ENCODE results near the gene CCR6. TPM values are rescaled to one million over a fixed set of nuclear protein-coding genes. Genes with fewer than 3 reads are reported as not detected.

Gene CCR6
- total and polyA plus RNA-seq, 2 of the 13 experiments (the other 11 are each of a cell fraction or from before 2014, with no cell fraction given) = 4.5 to 8.7 TPM

- TF ChIP-seq ZFP91 (CRISPR knock-in tag; IDR thresholded peaks at IDR 0.05; ENCODE audit: borderline replicate concordance) (peak; percentile 60; the same call in 1 of the 2 replicates), TCF12 (IDR thresholded peaks at IDR 0.05) (no peak), TCF12 (CRISPR knock-in tag; IDR thresholded peaks at IDR 0.05) (peak; percentile 79), TBX3 (IDR thresholded peaks at IDR 0.05; ENCODE audit: borderline replicate concordance) (peak; percentile 31; the same call in 1 of the 2 replicates), SOX6 (IDR thresholded peaks at IDR 0.05) (no peak), SOX6 (CRISPR knock-in tag; IDR thresholded peaks at IDR 0.05) (peak; percentile 85), FOXO1 (CRISPR knock-in tag; IDR thresholded peaks at IDR 0.05) (peak; percentile 91; the same call in 1 of the 2 replicates), MED1 (CRISPR knock-in tag; IDR thresholded peaks at IDR 0.05) (peak; percentile 94), ATRX (CRISPR knock-in tag; IDR thresholded peaks at IDR 0.05; ENCODE audit: borderline replicate concordance) (no peak), POLR2AphosphoS2 (IDR thresholded peaks at IDR 0.05; ENCODE audit: low read depth, low read length) (no peak), GABPA (IDR thresholded peaks at IDR 0.05; ENCODE audit: low read depth, low read length) (no peak), GABPA (CRISPR knock-in tag; IDR thresholded peaks at IDR 0.05; ENCODE audit: low read depth) (peak; percentile 62; the same call in 1 of the 2 replicates), ZNF281 (CRISPR knock-in tag; IDR thresholded peaks at IDR 0.05; ENCODE audit: borderline replicate concordance) (0 out of 2 replicates have a peak, but pooled peaks have one; percentile 34), AKNA (CRISPR knock-in tag; IDR thresholded peaks at IDR 0.05; ENCODE audit: borderline replicate concordance) (no peak), ZNF616 (CRISPR knock-in tag; IDR thresholded peaks at IDR 0.05; ENCODE audit: low read depth) (no peak), KLF9 (CRISPR knock-in tag; IDR thresholded peaks at IDR 0.05; ENCODE audit: low read depth) (no peak), ELF3 (CRISPR knock-in tag; IDR thresholded peaks at IDR 0.05) (peak; percentile 67), ZNF546 (CRISPR knock-in tag; conservative IDR thresholded peaks at IDR 0.05) (peak; percentile 64; the same call in 1 of the 2 replicates)
- TF ChIP-seq, protein P1, sequence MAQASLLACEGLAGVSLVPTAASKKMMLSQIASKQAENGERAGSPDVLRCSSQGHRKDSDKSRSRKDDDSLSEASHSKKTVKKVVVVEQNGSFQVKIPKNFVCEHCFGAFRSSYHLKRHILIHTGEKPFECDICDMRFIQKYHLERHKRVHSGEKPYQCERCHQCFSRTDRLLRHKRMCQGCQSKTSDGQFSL (CRISPR knock-in tag; IDR thresholded peaks at IDR 0.05) = no peak
These were observed 8.1 kb downstream of the CCR6 start (continued) for GRCh38 chr6:167130712-167131684.

All from HepG2 (cell line).